T follicular helper cell (primary cell): ENCODE data around the gene ATP10D.

ENCODE experiments used
- DNase-seq: peaks from one replicate; pipeline ENCODE4 v3.0.0-alpha.2; 2020; ENCODE audit warnings: low read depth

Gene ATP10D

DNA sequence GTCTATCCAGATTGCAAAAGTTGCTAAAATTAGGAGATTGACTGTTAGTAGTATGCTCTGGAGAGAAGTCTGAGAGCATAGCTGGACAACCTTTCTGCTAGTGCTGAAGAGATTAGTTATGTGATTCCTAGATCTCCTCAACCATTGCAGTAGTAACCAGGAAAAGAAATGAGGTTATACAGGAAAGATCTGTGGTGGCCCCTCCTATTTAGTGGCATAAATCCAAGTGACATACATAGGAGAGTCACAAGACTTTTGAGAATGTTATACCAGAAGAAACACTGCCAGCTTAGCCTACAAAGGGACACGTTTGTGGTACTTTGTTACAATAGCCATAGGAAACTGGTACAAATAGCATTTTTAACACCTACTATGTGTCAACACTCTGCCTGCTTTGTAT, 105.2 kb downstream of the ATP10D start:
- DNase-seq, result no peak

DNA sequence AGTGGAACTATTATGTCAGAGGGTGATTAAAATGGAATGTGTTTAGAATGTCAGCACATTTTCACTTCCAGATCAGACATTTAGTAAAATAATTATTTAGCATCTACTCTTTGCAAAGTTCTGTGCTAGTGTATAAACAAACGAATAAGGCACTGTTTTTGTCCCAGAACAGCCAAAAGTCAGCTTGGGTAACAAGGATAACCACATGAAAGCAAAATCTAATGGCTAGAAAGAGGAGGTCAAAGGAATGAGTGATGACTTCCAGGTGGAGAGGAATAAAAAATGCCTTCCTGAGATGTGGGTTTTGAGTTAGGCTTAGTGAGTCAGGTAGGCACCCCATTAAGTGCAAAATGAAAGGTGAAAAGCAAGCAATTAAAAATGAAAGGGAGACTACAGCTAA, 112.6 kb downstream of the ATP10D start:
- no peak for DNase-seq

DNA sequence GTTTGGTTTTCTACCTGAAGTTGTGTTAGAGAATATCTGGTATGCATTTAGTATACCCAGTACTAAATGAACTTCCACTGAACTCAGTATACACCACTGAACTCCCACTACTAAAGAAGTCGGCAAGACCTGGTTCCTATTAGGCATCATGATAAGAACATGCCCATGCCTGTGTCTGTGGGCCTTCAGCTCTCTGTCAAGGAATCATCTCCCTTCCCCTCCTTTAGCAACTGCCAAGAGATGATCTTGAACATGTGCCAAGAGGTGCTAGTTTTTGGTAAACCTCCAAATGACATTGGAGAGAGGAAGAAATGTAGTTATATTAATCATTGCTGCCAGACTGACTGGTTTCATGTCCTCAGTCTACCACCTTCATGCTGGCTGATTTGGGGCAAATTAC, 113.2 kb downstream of the ATP10D start:
- no peak for DNase-seq

DNA sequence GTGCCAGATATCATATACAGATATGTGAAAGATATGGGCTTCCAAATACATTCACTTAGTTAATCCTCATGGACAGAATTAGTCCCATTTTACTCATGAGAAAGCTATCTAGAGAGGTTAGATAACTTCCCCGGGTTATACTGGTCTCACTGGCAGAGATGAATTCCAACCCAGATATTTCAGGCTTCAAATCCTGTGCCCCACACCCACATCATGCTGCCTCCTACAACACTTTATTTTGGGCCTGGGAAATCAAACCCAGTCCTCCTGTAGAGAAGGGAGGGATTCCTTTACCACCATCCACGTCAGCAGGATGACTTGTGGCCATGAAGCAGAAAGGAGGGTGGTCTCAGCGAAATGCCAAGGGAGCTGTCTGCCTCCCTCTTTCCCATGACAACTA, 113.8 kb downstream of the ATP10D start:
- DNase-seq, result no peak

DNA sequence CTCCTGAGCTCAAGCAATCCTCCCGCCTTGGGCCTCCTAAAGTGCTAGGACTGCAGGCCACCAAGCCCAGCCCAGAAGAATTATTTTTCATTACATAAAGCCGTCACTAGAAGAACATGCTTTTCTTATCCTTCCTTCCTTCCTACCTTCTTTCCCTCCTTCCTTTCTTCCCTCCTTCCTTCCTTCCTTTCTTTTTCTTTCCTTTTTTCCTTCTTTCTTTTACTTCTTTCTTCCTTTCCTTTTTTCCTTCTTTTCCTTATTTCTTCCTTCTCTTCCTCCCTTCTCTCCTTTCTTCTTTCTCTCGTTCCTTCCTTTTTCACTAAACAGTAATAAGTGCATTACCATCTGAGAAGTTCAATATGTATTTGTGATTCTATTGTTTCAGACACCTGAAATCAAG, 121.4 kb downstream of the ATP10D start:
- DNase-seq, result no peak

DNA sequence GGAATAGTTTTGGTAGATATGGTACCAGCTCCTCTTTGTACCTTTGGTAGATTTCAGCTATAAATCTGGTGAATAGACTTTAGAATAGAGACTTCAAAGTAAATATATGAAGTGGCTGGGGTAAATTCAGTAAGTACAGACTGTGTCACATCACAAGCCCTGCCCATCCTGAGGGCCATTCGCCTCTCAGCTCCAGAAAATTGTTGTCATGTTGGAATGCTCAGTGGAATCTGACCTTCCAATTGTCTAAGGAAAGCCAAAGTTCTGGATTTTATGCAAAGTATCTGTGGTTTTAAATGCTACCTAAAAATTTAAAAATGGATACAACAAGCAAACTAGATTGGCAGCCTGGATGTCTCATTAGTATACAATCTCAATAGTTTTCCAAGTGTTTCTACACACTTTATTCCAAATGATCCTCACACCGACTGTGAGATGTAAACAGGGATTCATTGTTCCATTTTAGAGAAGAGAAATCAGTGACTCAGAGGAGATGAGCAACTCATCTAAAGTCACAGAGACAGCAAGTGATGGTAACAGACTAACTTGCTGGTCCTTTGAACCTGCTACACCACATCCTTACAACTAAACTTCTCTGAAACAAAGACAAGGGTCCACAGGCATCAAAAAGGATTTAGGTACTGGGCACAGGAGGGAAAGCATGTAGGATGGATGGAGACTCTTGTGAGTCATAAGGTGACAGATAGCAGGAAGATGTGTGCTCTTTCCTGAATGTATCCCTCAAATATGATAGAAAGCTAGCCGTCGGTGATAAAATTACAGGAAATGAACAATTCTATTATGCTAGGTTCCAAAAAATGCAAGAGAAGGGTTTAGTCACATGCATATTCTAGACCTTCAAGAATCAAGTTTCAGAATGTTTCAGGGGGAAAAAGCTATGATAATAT, 127.3 kb downstream of the ATP10D start:
- DNase-seq, result no peak

DNA sequence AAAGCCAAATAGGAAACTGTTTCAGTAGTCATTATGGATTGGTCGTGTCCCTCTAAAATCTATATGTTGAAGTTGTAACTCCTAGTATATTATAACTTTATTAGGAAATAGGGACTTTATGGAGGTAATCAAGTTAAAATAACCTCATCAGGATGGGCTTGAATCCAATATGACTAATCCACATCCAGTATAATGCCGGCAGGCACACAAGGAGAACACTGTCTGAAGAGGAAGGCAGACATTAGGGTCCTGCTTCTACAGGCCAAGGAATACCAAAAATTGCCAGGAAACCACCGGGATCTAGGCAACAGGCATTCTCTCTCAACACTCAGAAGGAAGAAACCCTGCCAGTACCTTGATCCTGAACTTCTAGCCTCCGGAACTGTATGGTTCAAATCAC, 130.3 kb downstream of the ATP10D start:
- no peak for DNase-seq

DNA sequence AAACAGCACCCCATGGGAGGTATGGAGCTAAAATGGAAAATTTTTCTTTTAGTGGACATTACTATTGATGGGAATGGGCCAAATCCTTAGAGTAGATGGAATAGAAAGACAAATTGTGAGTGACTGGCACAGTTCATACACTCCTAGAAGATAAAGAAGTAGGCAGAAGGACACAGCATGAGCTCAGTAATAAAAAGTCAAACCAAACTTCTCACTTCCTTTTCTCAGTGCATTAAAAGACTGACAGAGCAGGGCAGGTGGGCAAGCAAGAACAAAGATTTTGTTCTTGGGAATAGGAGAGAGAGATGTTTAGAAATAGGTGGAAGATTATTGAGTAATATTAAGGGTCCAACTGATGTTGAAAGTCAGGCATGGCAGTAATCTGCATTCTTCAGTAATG, 132.5 kb downstream of the ATP10D start:
- DNase-seq, result no peak

DNA sequence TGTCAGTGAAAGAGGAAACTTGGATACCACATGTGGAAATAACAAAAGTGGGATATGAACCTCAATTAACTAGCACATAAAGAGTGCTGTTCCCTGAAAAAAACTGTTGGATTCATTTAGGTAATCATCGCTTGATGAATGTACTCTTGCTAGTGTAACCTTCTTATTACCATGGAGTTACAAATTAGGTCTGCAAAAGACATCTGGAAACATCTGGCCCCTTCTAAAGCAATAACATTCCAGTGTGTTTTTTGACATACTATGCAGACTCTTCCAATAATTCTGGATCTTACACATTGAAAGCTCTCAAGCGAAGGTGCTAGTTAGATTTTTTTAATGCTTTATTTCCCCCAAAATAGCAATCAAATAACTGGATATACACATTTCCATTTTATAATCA, 134.6 kb downstream of the ATP10D start:
- no peak for DNase-seq

DNA sequence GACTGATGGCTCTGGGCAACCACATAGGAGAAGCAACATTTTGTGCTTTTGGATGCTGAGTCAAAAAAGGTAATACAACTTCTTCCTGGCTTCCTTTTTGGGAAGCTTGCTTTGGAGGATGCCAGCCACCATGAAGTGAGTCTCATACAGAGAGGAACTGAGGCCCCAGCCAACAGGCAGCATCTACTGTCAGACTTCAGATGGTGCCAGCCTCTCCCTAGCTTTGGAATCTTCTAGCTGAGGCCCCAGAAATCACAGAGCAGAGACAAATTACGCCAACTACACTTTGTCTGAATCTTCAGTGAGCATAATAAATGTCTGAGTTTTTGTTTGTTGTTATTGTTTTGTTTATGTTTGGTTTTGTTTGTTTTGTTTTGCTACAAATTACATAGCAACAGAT, 136.1 kb downstream of the ATP10D start:
- DNase-seq, result no peak

DNA sequence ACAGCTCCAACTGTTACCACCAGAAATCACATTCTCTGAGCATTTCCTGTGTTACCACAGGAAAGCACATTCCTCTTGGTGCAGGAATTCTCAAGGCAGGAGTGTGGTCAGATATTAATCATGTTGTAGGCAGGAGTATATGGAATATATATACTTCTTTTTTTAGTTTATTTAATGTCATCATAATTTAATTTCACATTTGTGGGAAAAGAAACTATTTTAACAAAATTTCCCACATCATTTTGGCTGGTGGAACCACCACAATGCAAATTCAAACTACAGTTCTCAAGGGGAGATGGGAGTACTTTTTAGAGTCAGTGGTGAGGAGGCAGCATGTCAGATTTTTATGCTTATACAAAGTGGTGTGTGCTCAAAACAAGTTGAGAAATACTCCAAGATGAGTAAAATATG, 139.0 kb downstream of the ATP10D start:
- no peak for DNase-seq

DNA sequence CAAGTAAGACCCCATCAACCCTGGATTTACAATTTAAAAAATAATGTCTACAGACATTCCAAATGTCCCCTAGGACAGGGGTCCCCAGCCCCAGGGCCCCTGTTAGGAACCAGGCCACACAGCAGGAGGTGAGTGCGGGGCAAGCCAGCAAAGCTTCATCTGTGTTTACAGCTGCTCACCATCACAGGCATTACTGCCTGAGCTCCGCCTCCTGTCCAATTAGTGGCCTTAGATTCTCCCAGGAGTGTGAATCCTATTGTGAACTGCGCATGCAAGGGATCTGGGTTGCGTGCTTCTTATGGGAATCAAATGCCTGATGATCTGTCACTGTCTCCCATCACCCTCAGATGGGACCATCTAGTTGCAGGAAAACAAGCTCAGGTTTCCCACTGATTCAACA, 146.1 kb downstream of the ATP10D start:
- DNase-seq, result no peak

DNA sequence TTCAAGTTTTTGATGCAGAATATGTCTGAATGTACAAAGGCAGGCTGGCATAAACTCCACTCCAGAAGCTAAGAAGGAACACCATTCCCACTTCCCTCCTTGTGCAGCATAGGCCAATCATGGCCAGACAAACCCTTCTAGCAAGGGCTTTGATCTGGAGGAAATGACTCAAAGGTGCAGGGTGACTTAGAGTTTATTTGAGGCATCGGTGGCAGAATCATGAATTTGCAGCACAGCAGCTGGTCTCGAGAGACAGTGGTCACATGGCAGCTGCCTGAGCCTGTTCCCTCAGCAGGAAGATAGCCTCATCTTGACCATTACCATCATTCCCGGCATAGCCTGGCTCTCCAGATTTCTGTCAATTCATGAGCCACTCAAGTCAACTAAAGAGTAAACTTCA, 154.5 kb downstream of the ATP10D start:
- no peak for DNase-seq

DNA sequence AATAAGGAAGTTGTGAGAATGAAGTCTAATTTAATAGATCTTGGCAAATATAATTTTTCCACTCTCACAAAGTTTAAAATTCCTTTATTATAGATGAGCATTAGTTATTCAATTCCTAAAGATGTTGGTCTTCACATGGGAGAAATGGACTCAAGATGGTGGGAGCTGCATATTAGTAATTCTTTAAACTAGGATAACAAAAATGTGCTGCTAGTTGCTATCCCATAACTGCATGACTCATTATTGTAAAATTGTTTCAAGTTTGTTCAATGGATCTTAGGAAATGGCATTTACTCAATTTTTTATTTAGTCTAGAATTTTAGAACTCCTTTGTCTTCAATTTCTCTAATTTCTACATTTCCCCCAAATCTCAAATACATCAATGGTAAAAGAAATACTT, 155.8 kb downstream of the ATP10D start:
- no peak for DNase-seq

DNA sequence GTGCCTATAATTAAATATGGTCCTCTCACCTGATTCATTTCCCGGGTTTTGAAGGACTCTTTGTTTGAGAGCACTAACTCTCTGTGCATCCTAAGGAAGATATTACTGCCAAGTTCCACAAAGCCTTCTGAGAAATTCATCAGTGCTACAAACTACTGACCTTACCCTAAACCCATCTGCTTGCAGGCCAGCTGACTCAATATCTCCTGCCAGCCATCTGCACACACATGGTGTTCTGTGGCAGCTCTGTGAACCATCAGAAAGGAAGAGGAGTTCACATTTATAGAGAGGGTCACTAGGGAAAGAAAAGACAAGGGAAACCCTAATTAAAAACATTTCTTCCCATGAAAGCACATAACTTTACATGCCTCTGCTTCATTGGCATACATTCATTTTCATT, 156.7 kb downstream of the ATP10D start:
- DNase-seq, result no peak

DNA sequence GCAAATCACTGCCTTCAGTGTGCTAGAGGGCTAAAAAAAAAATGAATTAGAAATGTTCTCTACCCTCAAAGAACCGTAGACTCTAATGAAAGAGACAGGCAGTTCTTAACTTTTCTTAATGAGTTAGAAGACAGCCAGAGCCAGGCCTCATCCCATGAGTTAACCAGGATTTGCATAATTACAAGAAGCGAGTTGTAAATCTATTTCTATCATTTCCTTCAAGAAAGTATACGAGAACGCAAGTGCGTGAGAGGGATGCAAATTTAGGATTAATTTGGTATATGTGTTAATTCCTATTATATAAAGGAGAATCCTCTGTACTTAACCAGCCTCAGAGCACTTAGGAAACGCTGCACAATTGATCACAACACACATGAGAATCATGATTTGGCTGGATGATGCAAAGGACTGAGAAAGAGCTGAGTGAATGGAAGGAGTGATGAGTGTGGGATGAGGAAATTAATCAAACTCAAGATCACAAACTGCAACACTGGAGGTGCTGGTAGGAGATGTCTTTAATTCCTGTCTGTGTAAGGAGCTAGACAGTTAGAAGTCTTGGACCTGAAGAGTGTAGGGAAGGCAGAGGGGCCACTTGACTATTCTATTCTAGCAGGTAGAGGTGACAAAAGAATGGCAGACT, 157.2 kb downstream of the ATP10D start:
- DNase-seq, result no peak
